ENCODE data around the gene SLC49A3. TPM values are rescaled to one million over a fixed set of nuclear protein-coding genes. Genes with fewer than 3 reads are reported as not detected.

Gene SLC49A3
- polyA plus RNA-seq, 3 donors: 9.5 to 29.8 (median 11.1) TPM

DNA sequence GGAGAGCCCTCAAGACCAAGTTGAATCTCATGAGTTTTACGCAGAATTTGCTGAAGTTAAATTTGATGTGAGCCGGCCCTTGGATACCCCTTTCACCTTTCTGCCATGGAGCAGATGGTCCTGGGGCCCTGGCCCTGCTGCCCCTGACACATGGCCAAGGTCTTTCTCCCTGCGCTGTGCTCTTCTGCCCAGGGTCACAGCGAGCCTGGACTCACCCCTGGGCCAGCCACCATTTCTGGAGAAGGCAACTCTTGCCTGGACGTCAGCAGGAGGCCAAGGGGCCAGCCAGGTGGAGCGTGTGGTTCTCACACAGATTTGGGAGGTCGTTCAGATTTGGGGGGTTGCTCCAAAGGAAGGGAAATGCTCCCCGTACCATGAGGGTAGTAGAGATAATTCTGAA lies 46.6 kb upstream of the SLC49A3 start:
- H3K4me3 ChIP-seq (replicated peaks in 1 of 3; ENCODE audit: low read depth in 2 of 3, low read length in 3 of 3): no peak overlapping the region
- no peak overlapping the region for H3K9ac ChIP-seq (ENCODE audit: insufficient read depth, low read length, poor library complexity, severe bottlenecking)
- intact Hi-C loops (cut with micrococcal nuclease): no loop called here
- H3K27ac ChIP-seq (ENCODE audit: low read depth in 1 of 2, low read length in 2 of 2): no peak overlapping the region
- no peaks in the 10 kb centered on the region for H3K4me1 Mint-ChIP-seq
- H3K27me3 Mint-ChIP-seq (ENCODE audit: low read depth in 3 of 3): no peaks in the 10 kb centered on the region
- no peaks in the 10 kb centered on the region for H3K79me2 ChIP-seq (ENCODE audit: insufficient read depth, low read length)
- peaks cover 72 to 86% of the 10 kb centered on the region in 2 donors for H3K36me3 ChIP-seq (replicated peaks in 1 of 2; ENCODE audit: control insufficient read depth in 1 of 2, insufficient read depth in 2 of 2, low read length in 2 of 2)
- no peaks in the 10 kb centered on the region for H3K4me1 ChIP-seq (ENCODE audit: control insufficient read depth in 1 of 2, insufficient read depth in 2 of 2, low read length in 2 of 2)
- H3K27ac Mint-ChIP-seq: no peak overlapping the region
- H3K4me2 ChIP-seq (replicated peaks; ENCODE audit: extremely low read depth, low read length, poor library complexity, severe bottlenecking): no peak overlapping the region
- 100% methylated on average over 7 of the region's 8 CpGs for WGBS (ENCODE audit: insufficient coverage)
- H2AFZ ChIP-seq (ENCODE audit: insufficient read depth, low read depth, low read length, poor library complexity, severe bottlenecking): no peak overlapping the region
- peaks cover 0 to 8% (median 7%) of the 10 kb centered on the region in 7 donors for H3K9me3 Mint-ChIP-seq
- TF ChIP-seq, protein P1, sequence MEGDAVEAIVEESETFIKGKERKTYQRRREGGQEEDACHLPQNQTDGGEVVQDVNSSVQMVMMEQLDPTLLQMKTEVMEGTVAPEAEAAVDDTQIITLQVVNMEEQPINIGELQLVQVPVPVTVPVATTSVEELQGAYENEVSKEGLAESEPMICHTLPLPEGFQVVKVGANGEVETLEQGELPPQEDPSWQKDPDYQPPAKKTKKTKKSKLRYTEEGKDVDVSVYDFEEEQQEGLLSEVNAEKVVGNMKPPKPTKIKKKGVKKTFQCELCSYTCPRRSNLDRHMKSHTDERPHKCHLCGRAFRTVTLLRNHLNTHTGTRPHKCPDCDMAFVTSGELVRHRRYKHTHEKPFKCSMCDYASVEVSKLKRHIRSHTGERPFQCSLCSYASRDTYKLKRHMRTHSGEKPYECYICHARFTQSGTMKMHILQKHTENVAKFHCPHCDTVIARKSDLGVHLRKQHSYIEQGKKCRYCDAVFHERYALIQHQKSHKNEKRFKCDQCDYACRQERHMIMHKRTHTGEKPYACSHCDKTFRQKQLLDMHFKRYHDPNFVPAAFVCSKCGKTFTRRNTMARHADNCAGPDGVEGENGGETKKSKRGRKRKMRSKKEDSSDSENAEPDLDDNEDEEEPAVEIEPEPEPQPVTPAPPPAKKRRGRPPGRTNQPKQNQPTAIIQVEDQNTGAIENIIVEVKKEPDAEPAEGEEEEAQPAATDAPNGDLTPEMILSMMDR (IDR thresholded peaks at IDR 0.05): no peak
- no peak overlapping the region for H3K4me3 Mint-ChIP-seq
- H4K20me1 ChIP-seq (ENCODE audit: insufficient read depth, low read length): no peaks in the 10 kb centered on the region
- H3K9me3 ChIP-seq (replicated peaks in 1 of 2; ENCODE audit: control insufficient read depth in 1 of 2, insufficient read depth in 1 of 2, low read length in 2 of 2): peaks cover 0 to 7% of the 10 kb centered on the region in 2 donors
- H3K36me3 Mint-ChIP-seq: peaks cover 62 to 80% of the 10 kb centered on the region in 2 donors
- H3K27me3 ChIP-seq (ENCODE audit: control insufficient read depth in 2 of 2, insufficient read depth in 2 of 2, low read length in 2 of 2): no peaks in the 10 kb centered on the region
- DNase-seq: no peak

DNA sequence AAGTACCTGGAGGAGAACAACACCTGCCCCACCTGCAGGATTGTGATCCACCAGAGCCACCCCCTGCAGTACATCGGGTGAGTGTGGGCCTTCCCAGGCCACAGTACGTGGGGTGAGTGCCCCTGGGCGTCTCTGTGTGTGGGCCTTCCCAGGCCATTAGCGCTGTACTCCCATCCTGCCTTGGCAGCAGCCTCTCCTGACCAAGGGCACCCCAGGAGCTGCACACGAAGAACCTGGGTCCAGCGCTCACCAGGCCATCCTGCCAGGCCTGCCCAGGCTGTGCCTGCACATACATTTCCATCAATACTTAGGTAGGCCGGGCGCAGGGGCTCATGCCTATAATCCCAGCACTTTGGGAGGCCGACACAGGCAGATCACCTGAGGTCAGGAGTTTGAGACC lies 46.0 kb upstream of the SLC49A3 start:
- intact Hi-C loops (cut with micrococcal nuclease): no loop called here
- TF ChIP-seq, protein P1 (IDR thresholded peaks at IDR 0.05): no peak
- Mint-ChIP-seq H3K36me3 (peaks cover 62 to 80% of the 10 kb centered on the region in 2 donors), H3K27me3 (ENCODE audit: low read depth in 3 of 3) (no peaks in the 10 kb centered on the region), H3K4me1 (no peaks in the 10 kb centered on the region), H3K9me3 (peaks cover 0 to 14% (median 7%) of the 10 kb centered on the region in 7 donors), H3K27ac (no peak overlapping the region), H3K4me3 (no peak overlapping the region)
- Histone ChIP-seq H3K79me2 (ENCODE audit: insufficient read depth, low read length) (no peaks in the 10 kb centered on the region), H3K9ac (ENCODE audit: insufficient read depth, low read length, poor library complexity, severe bottlenecking) (no peak overlapping the region), H2AFZ (ENCODE audit: insufficient read depth, low read depth, low read length, poor library complexity, severe bottlenecking) (no peak overlapping the region), H3K4me3 (replicated peaks in 1 of 3; ENCODE audit: low read depth in 2 of 3, low read length in 3 of 3) (no peak overlapping the region), H3K27ac (ENCODE audit: low read depth in 1 of 2, low read length in 2 of 2) (no peak overlapping the region), H4K20me1 (ENCODE audit: insufficient read depth, low read length) (peaks cover 5% of the 10 kb centered on the region), H3K4me1 (ENCODE audit: control insufficient read depth in 1 of 2, insufficient read depth in 2 of 2, low read length in 2 of 2) (no peaks in the 10 kb centered on the region), H3K27me3 (ENCODE audit: control insufficient read depth in 2 of 2, insufficient read depth in 2 of 2, low read length in 2 of 2) (no peaks in the 10 kb centered on the region), H3K4me2 (replicated peaks; ENCODE audit: extremely low read depth, low read length, poor library complexity, severe bottlenecking) (no peak overlapping the region), H3K9me3 (replicated peaks in 1 of 2; ENCODE audit: control insufficient read depth in 1 of 2, insufficient read depth in 1 of 2, low read length in 2 of 2) (peaks cover 0 to 12% of the 10 kb centered on the region in 2 donors), H3K36me3 (replicated peaks in 1 of 2; ENCODE audit: control insufficient read depth in 1 of 2, insufficient read depth in 2 of 2, low read length in 2 of 2) (peaks cover 76 to 86% of the 10 kb centered on the region in 2 donors)
- DNase-seq: no peak
- WGBS (ENCODE audit: insufficient coverage): 96% methylated on average over 6 of the region's 9 CpGs
